Suppressor macrophage (primary cell): ENCODE data around the gene NUP98.

Experiments used
- DNase-seq, 4 experiments: peaks; one replicate each; pipeline ENCODE4 v3.0.0-alpha.2; 2020 to 2022

Gene NUP98

DNA sequence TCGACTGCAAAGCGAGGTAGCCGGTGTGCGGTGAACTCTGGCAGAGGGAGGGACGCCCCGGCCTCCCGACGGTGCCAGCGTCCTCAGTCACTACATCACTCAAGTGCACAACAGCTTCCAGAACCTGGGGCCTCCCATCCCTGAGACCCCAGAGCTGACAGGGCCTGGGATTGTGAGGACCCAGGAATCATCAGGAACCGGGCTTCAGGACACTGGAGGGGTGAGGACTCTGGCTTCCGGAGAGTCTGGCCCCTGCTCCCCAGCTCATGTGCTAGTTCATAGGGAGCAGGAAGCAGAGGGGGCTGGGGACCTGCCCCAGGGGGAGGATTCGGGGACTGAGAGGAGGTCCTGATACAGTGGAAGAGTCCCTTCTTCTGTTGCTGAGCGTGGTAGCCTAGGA is 160.2 kb downstream of the NUP98 start:
- no peak for DNase-seq

DNA sequence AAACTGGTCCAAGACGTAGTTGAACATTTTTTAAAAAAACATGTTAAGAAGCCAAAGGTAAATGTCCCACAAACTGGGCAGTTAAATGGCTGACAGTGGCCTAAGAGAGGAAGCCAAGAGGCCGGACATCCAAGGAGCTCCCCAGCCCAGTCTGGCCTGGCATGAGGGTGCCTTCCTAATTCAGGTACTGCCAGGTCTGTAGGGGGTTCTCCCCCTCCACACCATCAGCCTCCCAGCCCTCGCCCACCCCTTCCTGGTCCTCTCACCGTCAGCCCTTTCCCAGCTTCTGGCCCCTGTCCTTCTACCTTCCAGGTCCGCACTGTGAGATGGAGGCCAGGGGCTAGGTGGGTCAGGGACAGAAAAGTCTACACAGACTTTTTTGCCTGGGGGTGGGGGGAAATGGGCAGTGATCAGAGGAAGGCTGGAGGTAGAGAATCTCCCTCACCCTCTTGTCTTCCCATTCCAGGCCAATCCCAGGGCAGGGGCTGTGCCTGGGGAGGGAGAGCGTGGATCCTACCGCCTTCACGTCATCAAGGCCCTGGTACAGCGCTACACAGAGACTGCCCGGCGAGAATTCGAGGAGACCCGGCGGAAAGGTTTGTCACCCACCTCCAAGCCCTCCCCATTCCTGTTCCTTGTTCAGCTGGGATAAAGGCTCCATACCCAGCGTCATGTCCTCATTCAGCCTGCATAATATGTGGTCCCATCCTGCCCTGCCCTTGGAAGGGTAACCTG is 161.5 kb downstream of the NUP98 start:
- DNase-seq: no peak

DNA sequence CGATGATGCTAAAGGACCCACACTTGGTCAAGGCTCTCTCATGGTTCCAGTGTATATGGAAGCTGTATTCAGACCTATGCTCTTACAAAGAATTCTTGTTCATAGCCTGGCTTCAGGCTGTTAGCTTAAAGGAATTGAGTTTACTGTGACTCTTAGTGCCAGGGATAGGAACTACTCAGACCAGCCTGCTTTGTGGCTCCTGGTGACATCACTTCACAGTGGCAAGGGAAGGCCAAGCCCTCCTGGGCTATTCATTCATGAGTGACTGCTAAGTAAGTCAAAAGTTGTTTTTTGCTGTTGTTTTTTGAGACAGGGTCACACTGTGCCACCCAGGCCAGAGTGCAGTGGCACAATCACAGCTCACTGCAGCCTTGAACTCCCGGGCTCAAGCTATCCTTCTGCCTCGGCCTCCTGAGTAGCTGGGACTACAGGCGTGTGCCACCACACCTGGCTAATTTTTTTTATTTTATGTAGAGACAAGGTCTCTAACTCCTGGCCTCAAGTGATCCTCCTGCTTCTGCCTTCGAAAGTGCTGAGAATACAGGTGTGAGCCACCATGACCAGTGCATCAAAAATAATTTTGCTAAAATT is 165.2 kb downstream of the NUP98 start:
- DNase-seq: no peak

DNA sequence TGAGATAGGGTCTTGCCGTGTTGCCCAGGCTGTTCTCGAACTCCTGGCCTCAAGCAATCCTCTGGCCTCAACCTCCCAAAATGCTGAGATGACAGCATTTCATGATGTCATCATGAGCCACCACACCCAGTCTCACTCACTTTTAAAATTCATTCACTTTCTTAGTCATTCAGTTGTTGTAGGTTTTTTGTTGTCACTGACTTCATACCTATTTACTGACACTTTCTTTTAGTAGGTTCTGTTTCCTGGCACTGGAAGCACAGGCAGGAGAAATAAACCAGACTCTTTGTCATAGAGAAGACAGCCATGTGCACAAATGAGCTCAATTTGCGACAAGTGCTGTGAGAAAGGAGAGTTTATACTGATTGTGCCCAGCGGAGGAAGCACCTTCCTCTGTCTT is 166.0 kb downstream of the NUP98 start:
- DNase-seq: no peak

DNA sequence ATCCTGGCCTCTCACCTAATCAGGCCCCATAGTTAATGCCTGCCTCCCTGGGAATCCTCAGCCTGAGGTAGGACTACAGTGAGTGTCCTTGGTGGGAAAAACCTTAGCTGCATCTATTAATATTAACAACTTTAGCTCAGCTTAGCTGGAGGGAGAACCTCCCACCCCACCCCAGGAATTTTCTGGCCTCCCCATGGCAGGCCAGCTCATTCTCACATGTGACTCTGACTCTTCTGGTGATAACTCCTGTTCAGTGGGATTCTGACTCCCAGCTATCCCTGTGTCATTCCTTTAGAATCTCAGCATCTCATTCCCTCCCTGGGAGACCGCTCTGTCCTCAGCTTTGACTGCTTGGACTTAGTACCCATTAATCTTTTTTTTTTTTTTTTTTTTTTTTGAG is 170.1 kb downstream of the NUP98 start:
- DNase-seq: no peak

DNA sequence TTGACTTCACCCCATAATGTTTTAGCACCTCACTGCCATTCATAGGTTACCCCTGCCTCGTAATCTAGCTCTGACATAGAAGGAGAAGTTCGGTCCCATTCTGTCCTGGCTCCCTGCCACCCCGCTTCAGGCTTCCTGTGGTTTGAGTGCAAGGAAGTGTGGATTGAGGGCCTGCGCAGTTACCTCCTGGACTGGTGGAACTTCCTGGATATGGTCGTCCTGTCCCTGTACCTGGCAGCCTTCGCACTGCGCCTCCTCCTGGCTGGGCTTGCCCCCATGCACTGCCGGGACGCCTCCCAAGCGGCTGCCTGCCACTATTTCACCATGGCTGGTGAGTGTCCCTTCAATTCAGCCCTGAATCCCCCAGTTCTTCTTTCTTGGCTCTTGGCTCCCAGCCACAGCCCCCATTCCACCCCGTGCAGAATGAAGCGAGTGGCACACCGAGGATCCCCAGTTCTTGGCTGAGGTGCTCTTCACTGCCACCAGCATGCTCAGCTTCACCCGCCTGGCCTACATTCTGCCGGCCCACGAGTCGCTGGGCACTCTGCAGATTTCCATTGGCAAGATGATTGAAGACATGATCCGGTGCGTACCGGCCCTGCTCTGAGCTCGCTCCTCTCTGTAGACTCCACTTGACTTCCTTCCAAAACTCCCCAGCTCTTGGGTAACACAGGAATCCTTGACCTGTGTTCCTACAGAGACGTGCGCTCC is 170.9 kb downstream of the NUP98 start:
- peak; percentile 75 to 88 (median 85) for DNase-seq
